Right lobe of liver (tissue), 4 donors: ENCODE measurements around the gene TIMM10B.

Experiments used
- CTCF ChIP-seq, 4 donors: fragments of 200-600 bp in 3 of 4; fragments of 450-650 bp in 1 of 4; IDR thresholded peaks; one replicate each; pipeline versions ENCODE4 v1.5.1 to v1.8.0; 2016 to 2022; ENCODE audit warnings: antibody characterized with exemption in 4 of 4, mild to moderate bottlenecking in 2 of 4
- POLR2A ChIP-seq: fragments of 450-650 bp; IDR thresholded peaks from one replicate; pipeline ENCODE4 v1.6.1; 2017; ENCODE audit warnings: antibody characterized with exemption, mild to moderate bottlenecking
- donor health status: DM: no; HTN: no; CAD: no.
- donor health status: DM: no; HTN: no; CAD: no.
- donor health status: DM: no; HTN: yes; CAD: no.

DNA sequence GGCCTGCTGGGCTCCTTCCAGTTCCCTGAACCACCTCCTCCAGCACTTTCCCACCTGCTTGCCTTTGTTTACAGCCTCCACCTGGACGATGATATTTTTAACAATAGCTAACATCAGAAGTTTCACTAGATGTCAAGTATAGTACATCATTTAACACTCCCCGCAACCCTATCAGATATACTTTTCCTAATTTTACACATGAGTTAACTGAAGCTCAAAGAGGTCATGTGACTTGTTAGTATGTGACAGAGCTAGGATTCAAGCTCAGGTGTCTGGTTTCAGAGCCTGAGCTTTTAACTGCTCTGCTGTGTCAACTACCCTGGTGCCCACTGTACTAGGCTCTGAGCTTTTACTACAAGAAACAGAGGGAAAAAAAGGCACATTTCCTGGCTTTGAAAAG lies 26.2 kb upstream of the TIMM10B start:
- TF ChIP-seq POLR2A (no peak), CTCF (IDR thresholded peaks at IDR 0.05) (no peak)
